Embryonic facial prominence (tissue), 1 donor: Measurements from ENCODE around the gene RNF222.

Experiments used
- DNase-seq: peaks from one replicate; pipeline ENCODE4 v3.0.0-alpha.2; 2016; ENCODE audit errors: extremely low spot score

RNF222 gene

DNA sequence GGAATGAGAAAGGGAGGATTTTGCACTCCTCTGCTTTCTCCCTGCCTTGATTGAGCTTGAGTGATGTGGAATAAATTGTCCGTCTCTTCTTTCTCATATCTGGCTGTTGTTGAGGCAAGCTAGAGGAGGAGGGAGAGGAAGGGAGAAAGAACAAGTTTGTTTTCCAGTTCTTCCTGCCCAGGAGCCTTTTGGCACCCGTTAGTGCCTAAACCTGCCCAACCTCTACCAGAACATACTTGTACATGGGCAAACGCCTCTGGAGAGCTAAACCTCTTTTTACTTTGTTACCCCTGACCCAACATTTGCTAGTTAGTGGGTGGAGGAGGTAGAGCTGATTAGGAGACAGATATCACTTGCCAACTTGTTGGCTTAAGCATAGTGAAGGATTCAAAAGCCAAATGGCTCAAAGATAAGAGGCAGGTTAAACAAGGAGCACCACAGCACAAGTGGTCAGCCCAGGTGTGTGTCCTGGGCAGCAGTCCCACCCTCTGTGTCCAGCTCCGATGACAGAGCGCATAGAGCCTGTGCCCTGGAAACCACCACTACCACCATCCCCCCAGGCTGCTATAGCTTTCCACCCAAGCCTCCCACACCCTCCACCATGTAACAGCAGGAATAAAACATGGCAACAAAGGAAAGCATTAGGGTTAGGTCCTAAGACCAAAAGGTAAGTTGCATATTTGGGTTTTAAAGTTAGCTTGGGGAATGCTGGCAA is 51.5 kb downstream of the RNF222 start:
- no peak for DNase-seq

- no peak for DNase-seq
Measured at GRCh38 chr17:8345052-8345690, 52.5 kb downstream of the RNF222 start.

GRCh38 chr17:8341456-8341855 is 56.2 kb downstream of the RNF222 start:
- DNase-seq = no peak
